H9 (cell line): ENCODE measurements around the gene C1orf52. TPM values are rescaled to one million over a fixed set of nuclear protein-coding genes. Genes with fewer than 3 reads are reported as not detected.

Source experiments
- DNase-seq: peaks from one replicate; pipeline ENCODE4 v3.0.0-alpha.2; 2017
- H2AFZ ChIP-seq: one replicate; pipeline ENCODE4 v1.6.1; 2013; ENCODE audit warnings: mild to moderate bottlenecking, low read length, control low read depth, moderate library complexity
- H2AK5ac ChIP-seq: 2 replicates; pipeline ENCODE4 v1.6.1; 2013; ENCODE audit warnings: low read length, control low read depth, mixed read lengths; ENCODE audit not compliant: insufficient read length
- H2BK120ac ChIP-seq: one replicate; pipeline ENCODE4 v1.6.1; 2013; ENCODE audit warnings: low read depth, mild to moderate bottlenecking, low read length, control low read depth, inconsistent platforms; ENCODE audit not compliant: poor library complexity, severe bottlenecking
- H2BK12ac ChIP-seq: 2 replicates; pipeline ENCODE4 v1.6.1; 2013; ENCODE audit warnings: low read length, control low read depth, mixed read lengths, low read depth; ENCODE audit not compliant: insufficient read length
- H2BK15ac ChIP-seq: 2 replicates; pipeline ENCODE4 v1.6.1; 2013; ENCODE audit warnings: low read depth, low read length, control low read depth
- H2BK20ac ChIP-seq: one replicate; pipeline ENCODE4 v1.6.1; 2013; ENCODE audit warnings: low read depth, mild to moderate bottlenecking, low read length, control low read depth, inconsistent platforms; ENCODE audit not compliant: poor library complexity, severe bottlenecking
- H2BK5ac ChIP-seq: 2 replicates; pipeline ENCODE4 v1.6.1; 2013; ENCODE audit warnings: low read length, control low read depth, mixed read lengths; ENCODE audit not compliant: insufficient read length
- H3K14ac ChIP-seq: 2 replicates; pipeline ENCODE4 v1.6.1; 2013; ENCODE audit warnings: low read length, control low read depth; ENCODE audit not compliant: insufficient read depth
- H3K18ac ChIP-seq: 2 replicates; pipeline ENCODE4 v1.6.1; 2013; ENCODE audit warnings: low read depth, mild to moderate bottlenecking, mixed read lengths, low read length, control low read depth; ENCODE audit not compliant: insufficient read length
- H3K23ac ChIP-seq: 2 replicates; pipeline ENCODE4 v1.6.1; 2013; ENCODE audit warnings: low read length, control low read depth, mixed read lengths, low read depth; ENCODE audit not compliant: insufficient read length
- H3K23me2 ChIP-seq: 2 replicates; pipeline ENCODE4 v1.6.1; 2013; ENCODE audit warnings: low read depth, mild to moderate bottlenecking, mixed read lengths, low read length, control low read depth; ENCODE audit not compliant: insufficient read length, poor library complexity, severe bottlenecking
- H3K27ac ChIP-seq: 2 replicates; pipeline ENCODE4 v1.5.1; 2013; ENCODE audit warnings: low read length, control low read depth, mixed read lengths, low read depth; ENCODE audit not compliant: insufficient read length
- H3K27me3 ChIP-seq: 2 replicates; pipeline ENCODE4 v1.6.1; 2013; ENCODE audit warnings: low read length, control low read depth, inconsistent platforms; ENCODE audit not compliant: insufficient read depth
- H3K4ac ChIP-seq: 2 replicates; pipeline ENCODE4 v1.6.1; 2013; ENCODE audit warnings: low read depth, mild to moderate bottlenecking, control low read depth, inconsistent platforms, low read length, moderate library complexity
- H3K4me1 ChIP-seq: 2 replicates; pipeline ENCODE4 v1.6.1; 2013; ENCODE audit warnings: low read length, control low read depth, inconsistent platforms; ENCODE audit not compliant: insufficient read depth
- H3K4me2 ChIP-seq: 2 replicates; pipeline ENCODE4 v1.6.1; 2013; ENCODE audit warnings: low read length, control low read depth, mixed read lengths; ENCODE audit not compliant: insufficient read length, insufficient read depth
- H3K56ac ChIP-seq: 2 replicates; pipeline ENCODE4 v1.6.1; 2013; ENCODE audit warnings: low read depth, mild to moderate bottlenecking, mixed read lengths, low read length, control low read depth; ENCODE audit not compliant: insufficient read length
- H3K79me1 ChIP-seq: 2 replicates; pipeline ENCODE4 v1.6.1; 2013; ENCODE audit warnings: low read depth, mild to moderate bottlenecking, moderate library complexity, low read length, control low read depth, inconsistent platforms; ENCODE audit not compliant: insufficient read depth, poor library complexity, severe bottlenecking
- H3K79me2 ChIP-seq: 2 replicates; pipeline ENCODE4 v1.6.1; 2013; ENCODE audit warnings: low read length, control low read depth, inconsistent platforms; ENCODE audit not compliant: insufficient read depth
- H3K9ac ChIP-seq: 2 replicates; pipeline ENCODE4 v1.6.1; 2013; ENCODE audit warnings: low read length, control low read depth, mixed read lengths; ENCODE audit not compliant: insufficient read length; ENCODE audit errors: extremely low read depth
- H3K9me3 ChIP-seq: one replicate; pipeline ENCODE4 v1.6.1; 2013; ENCODE audit warnings: low read depth, low read length, inconsistent platforms; ENCODE audit not compliant: control insufficient read depth
- H3T11ph ChIP-seq: one replicate; pipeline ENCODE4 v1.6.1; 2013; ENCODE audit warnings: mild to moderate bottlenecking, low read length, control low read depth, inconsistent platforms
- H4K20me1 ChIP-seq: one replicate; pipeline ENCODE4 v1.6.1; 2013; ENCODE audit not compliant: control insufficient read depth, insufficient read length, insufficient read depth
- H4K5ac ChIP-seq: 2 replicates; pipeline ENCODE4 v1.6.1; 2013; ENCODE audit warnings: low read depth, mild to moderate bottlenecking, mixed read lengths, low read length, control low read depth; ENCODE audit not compliant: insufficient read length
- H4K8ac ChIP-seq: replicated peaks from 2 replicates; pipeline ENCODE4 v1.6.1; 2013; ENCODE audit warnings: low read length, control low read depth, mixed read lengths, low read depth; ENCODE audit not compliant: insufficient read length
- H4K91ac ChIP-seq: 2 replicates; pipeline ENCODE4 v1.6.1; 2013; ENCODE audit warnings: low read depth, mild to moderate bottlenecking, moderate library complexity, mixed read lengths, low read length, control low read depth; ENCODE audit not compliant: insufficient read length
- H3K27ac Mint-ChIP-seq, 3 experiments: 2 replicates in 2 of 3; 3 replicates in 1 of 3; pipeline ENCODE4 v1.8.0; 2020 to 2021; ENCODE audit warnings: mixed read lengths in 3 of 3, mild to moderate bottlenecking in 1 of 3, moderate library complexity in 1 of 3
- H3K27me3 Mint-ChIP-seq: 2 replicates; pipeline ENCODE4 v1.8.0; 2021; ENCODE audit warnings: low read depth, mild to moderate bottlenecking, moderate library complexity, mixed read lengths
- H3K36me3 Mint-ChIP-seq, 3 experiments: 2 replicates in 2 of 3; 3 replicates in 1 of 3; pipeline ENCODE4 v1.8.0; 2020 to 2021; ENCODE audit warnings: low read depth in 3 of 3, mixed read lengths in 3 of 3; ENCODE audit not compliant: insufficient read depth in 1 of 3
- H3K4me1 Mint-ChIP-seq, 2 experiments: 2 replicates each; pipeline ENCODE4 v1.8.0; 2020; ENCODE audit warnings: mixed read lengths in 2 of 2
- H3K4me3 Mint-ChIP-seq, 2 experiments: 2 replicates in 1 of 2; 3 replicates in 1 of 2; pipeline ENCODE4 v1.8.0; 2020 to 2021; ENCODE audit warnings: mild to moderate bottlenecking in 2 of 2, mixed read lengths in 2 of 2, moderate library complexity in 1 of 2
- H3K9me3 Mint-ChIP-seq, 2 experiments: 2 replicates in 1 of 2; 3 replicates in 1 of 2; pipeline ENCODE4 v1.8.0; 2020; ENCODE audit warnings: mild to moderate bottlenecking in 2 of 2, mixed read lengths in 2 of 2, moderate library complexity in 1 of 2
- CTCF ChIP-seq: fragments of 200-600 bp; sonication (generic); conservative IDR thresholded peaks from 3 replicates; pipeline ENCODE4 v1.8.0; 2021; ENCODE audit warnings: antibody characterized with exemption, mild to moderate bottlenecking
- WGBS: extraction: QIAGEN DNeasy Blood & Tissue Kit; methylation state at CpG from one replicate; pipeline ENCODE4 v1.1.7; 2013; ENCODE audit warnings: missing lambda C conversion rate, low lambda C conversion rate, mixed read lengths; ENCODE audit not compliant: insufficient read length; ENCODE audit errors: extremely low coverage; 5-methylcytosine and 5-hydroxymethylcytosine counted together
- total RNA-seq: library from RNA; stranded (reverse); gene quantifications from 2 replicates; pipeline ENCODE4 v1.2.1, GENCODE V29; 2021

C1orf52 gene
- total RNA-seq, 1 experiment from 2014 or later, result 45.1 TPM

DNA sequence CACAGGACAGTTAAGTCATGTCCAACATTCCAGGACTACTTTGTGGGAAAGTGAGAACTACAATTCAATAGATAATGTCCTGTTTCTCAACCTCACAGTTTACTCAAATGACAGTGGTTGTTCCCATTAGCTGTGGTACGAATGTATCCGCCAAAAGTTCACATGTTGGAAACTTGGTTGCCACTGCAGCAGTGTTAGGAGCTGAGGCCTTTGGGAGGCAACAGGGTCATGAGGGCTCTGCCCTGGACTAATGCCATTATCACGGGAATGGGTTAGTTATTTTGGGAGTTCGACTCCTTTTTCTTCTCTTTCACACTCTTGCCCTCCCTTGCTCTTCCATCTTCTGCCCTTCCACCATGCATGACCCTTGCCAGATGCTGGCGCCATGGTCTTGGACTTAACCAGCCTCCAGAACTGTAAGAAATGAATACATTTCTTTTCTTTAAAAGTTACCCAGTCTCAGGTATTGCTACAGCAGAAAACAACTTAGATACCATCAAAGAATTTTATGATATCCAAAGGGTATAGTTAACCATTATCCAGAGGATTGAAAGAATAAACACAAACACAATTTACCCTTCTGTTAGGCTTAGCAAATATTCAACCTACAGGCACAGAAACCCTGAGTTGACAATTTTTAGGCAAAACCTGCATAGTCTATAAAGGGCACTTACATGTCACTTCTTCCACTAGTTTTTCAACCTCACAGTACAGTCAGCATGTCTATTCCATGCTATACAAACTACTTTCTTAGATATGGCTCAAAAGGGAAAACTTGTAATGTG is 9.5 kb upstream of the C1orf52 start:
- no peaks in the 10 kb centered on the region for H4K20me1 ChIP-seq

More for the DNA sequence above, 9.5 kb upstream of the C1orf52 start:
- Histone ChIP-seq H3K23me2 (no peaks in the 10 kb centered on the region), H3K4me2 (no peak overlapping the region), H3K23ac (no peak overlapping the region), H3K56ac (no peak overlapping the region), H3K4me1 (no peaks in the 10 kb centered on the region), H2BK15ac (no peak overlapping the region), H4K91ac (no peak overlapping the region), H3K4ac (no peak overlapping the region), H3K79me1 (no peaks in the 10 kb centered on the region), H3T11ph (no peak overlapping the region), H3K14ac (no peak overlapping the region), H3K18ac (no peak overlapping the region), H3K9ac (no peak overlapping the region), H2BK120ac (no peak overlapping the region), H3K27ac (no peak overlapping the region), H3K79me2 (peaks cover under 1% of the 10 kb centered on the region; the same call in 1 of the 2 replicates), H2AFZ (no peak overlapping the region), H4K5ac (no peak overlapping the region), H2BK5ac (no peak overlapping the region), H2BK20ac (no peak overlapping the region), H2BK12ac (no peak overlapping the region), H3K9me3 (no peaks in the 10 kb centered on the region), H4K8ac (no peak overlapping the region), H2AK5ac (no peak overlapping the region), H3K27me3 (no peaks in the 10 kb centered on the region)
- Mint-ChIP-seq H3K4me3 (no peak overlapping the region), H3K36me3 (peaks cover 16 to 64% (median 50%) of the 10 kb centered on the region in 3 experiments), H3K27ac (no peak overlapping the region), H3K9me3 (no peaks in the 10 kb centered on the region), H3K27me3 (no peaks in the 10 kb centered on the region), H3K4me1 (no peaks in the 10 kb centered on the region)
- no peak for DNase-seq
- no peak for TF ChIP-seq CTCF
- no CpG with 5 or more reads among the region's 5 CpGs for WGBS
